Testis (tissue), 3 donors: ENCODE data around the gene ACACA. TPM values are rescaled to one million over a fixed set of nuclear protein-coding genes. Genes with fewer than 3 reads are reported as not detected.

ENCODE experiments used
- DNase-seq: peaks from one replicate; pipeline ENCODE4 v3.0.0-alpha.2; 2019
- H3K27ac ChIP-seq, 2 donors: fragments of 200-600 bp; sonication (generic); one replicate each; pipeline ENCODE4 v1.5.1; 2019
- H3K27me3 ChIP-seq: fragments of 200-600 bp; sonication (generic); one replicate; pipeline ENCODE4 v1.5.1; 2019
- H3K36me3 ChIP-seq: fragments of 200-600 bp; sonication (generic); one replicate; pipeline ENCODE4 v1.5.1; 2017; ENCODE audit warnings: low read depth; ENCODE audit errors: missing control alignments
- H3K4me1 ChIP-seq: fragments of 200-600 bp; sonication (generic); one replicate; pipeline ENCODE4 v1.5.1; 2019
- H3K4me3 ChIP-seq, 2 donors: fragments of 200-600 bp; sonication (generic); one replicate each; pipeline ENCODE4 v1.5.1; 2017 to 2019
- H3K9me3 ChIP-seq: fragments of 200-600 bp; sonication (generic); one replicate; pipeline ENCODE4 v1.5.1; 2017
- CTCF ChIP-seq, 3 experiments: fragments of 450-650 bp in 2 of 3; fragments of 200-600 bp in 1 of 3; sonication (generic) in 1 of 3; IDR thresholded peaks; one replicate each; pipeline ENCODE4 v1.5.1; 2016 to 2019; ENCODE audit warnings: antibody characterized with exemption in 3 of 3, mild to moderate bottlenecking in 2 of 3, moderate library complexity in 1 of 3
- POLR2A ChIP-seq: fragments of 450-650 bp; IDR thresholded peaks from one replicate; pipeline ENCODE4 v1.6.1; 2017; ENCODE audit warnings: antibody characterized with exemption, mild to moderate bottlenecking, moderate library complexity
- WGBS, 2 donors: methylation state at CpG; one replicate each; pipeline ENCODE4 v1.1.5; 2018; 5-methylcytosine and 5-hydroxymethylcytosine counted together
- intact Hi-C: fragments of 100-400 bp; cut with DNase I; formaldehyde crosslinking; loops from one replicate; pipeline ENCODE4 v1.15.1; 2023; ENCODE audit warnings: low total_unique reads
- polyA plus RNA-seq: library from polyadenylated mRNA; stranded (reverse); fragments of 350-450 nt; fragmentation: Illumina TruSeq; extraction: RNeasy Lipid Tissue Mini Kit (QIAGEN cat#74804); gene quantifications from one replicate; pipeline ENCODE4 v1.2.3, GENCODE V29; 2014; ENCODE audit warnings: low read depth, low replicate concordance; ENCODE audit not compliant: insufficient read depth
- total RNA-seq, 2 donors: library from RNA; depleted of rRNA; stranded (reverse); fragments of >200 nt; gene quantifications; one replicate each; pipeline ENCODE4 v1.2.3, GENCODE V29; 2016

Gene ACACA
- total and polyA plus RNA-seq, 3 donors from 2014 or later = 43.4 to 65.0 (median 56.0) TPM

GRCh38 chr17:37261286-37261685, 145.3 kb downstream of the ACACA start:
- Histone ChIP-seq H3K36me3 (no peaks in the 10 kb centered on the region), H3K27me3 (no peaks in the 10 kb centered on the region), H3K27ac (no peak overlapping the region), H3K4me3 (no peak overlapping the region), H3K9me3 (no peaks in the 10 kb centered on the region), H3K4me1 (no peaks in the 10 kb centered on the region)
- TF ChIP-seq POLR2A (no peak), CTCF (IDR thresholded peaks at IDR 0.05) (no peak)
- no peak for DNase-seq
- 96 to 100% methylated on average over 1 of the region's 1 CpG for WGBS, 2 donors
- intact Hi-C loops = no loop called here

DNA sequence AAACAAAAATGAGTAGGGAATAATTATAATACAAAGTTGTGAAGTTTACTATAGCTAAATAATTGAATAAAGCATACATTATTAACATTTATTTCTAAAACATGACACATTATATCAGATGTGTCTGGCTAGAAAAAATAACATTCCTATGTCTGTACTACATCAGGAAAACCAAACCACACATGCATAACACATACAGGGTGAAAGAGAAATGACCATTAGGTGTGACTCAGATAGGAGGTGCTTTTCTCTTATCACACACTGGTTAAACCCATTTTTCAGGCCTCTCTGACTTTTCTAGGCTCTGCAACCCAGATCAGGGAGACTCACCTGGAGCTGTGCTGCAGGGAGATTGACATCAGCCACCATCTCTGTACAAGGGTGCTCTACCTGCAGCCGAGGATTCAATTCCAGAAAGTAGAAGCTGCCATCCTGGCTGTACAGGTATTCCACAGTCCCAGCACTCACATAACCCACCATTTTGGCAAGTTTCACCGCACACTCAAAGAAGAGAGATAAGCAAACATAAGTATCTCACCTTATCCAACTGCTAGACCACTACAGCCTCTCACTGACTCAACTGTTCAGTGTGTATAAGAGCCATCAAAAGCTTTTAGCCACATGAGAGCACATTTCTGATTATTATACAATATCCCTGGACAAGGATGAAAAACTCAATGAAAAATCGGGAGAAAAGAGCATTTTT, 147.5 kb downstream of the ACACA start:
- WGBS, 2 donors = 91 to 96% methylated on average over 3 of the region's 3 CpGs
- no peaks in the 10 kb centered on the region for H3K4me1 ChIP-seq
- H3K36me3 ChIP-seq = no peaks in the 10 kb centered on the region
- DNase-seq = no peak
- TF ChIP-seq CTCF (IDR thresholded peaks at IDR 0.05) = no peak
- TF ChIP-seq POLR2A = no peak
- intact Hi-C loops = no loop called here
- H3K27ac ChIP-seq = no peak overlapping the region
- no peaks in the 10 kb centered on the region for H3K27me3 ChIP-seq
- no peaks in the 10 kb centered on the region for H3K9me3 ChIP-seq
- H3K4me3 ChIP-seq = no peak overlapping the region

- Histone ChIP-seq H3K27ac (no peak overlapping the region), H3K4me3 (no peak overlapping the region), H3K9me3 (no peaks in the 10 kb centered on the region), H3K4me1 (no peaks in the 10 kb centered on the region), H3K27me3 (no peaks in the 10 kb centered on the region), H3K36me3 (no peaks in the 10 kb centered on the region)
- no peak for TF ChIP-seq CTCF (IDR thresholded peaks at IDR 0.05)
- TF ChIP-seq POLR2A = no peak
- 93 to 95% methylated on average over 1 of the region's 1 CpG for WGBS, 2 donors
- DNase-seq = no peak
- intact Hi-C loops = no loop called here
These were observed 150.0 kb downstream of the ACACA start for GRCh38 chr17:37256627-37257026.

GRCh38 chr17:37255432-37255831, 151.2 kb downstream of the ACACA start:
- Histone ChIP-seq H3K4me1 (no peaks in the 10 kb centered on the region), H3K4me3 (no peak overlapping the region), H3K27me3 (no peaks in the 10 kb centered on the region), H3K27ac (no peak overlapping the region), H3K36me3 (no peaks in the 10 kb centered on the region), H3K9me3 (no peaks in the 10 kb centered on the region)
- 63 to 71% methylated on average over 5 of the region's 5 CpGs for WGBS, 2 donors
- intact Hi-C loops = no loop called here
- DNase-seq = no peak
- TF ChIP-seq POLR2A = no peak
- TF ChIP-seq CTCF (IDR thresholded peaks at IDR 0.05) = no peak

GRCh38 chr17:37247825-37248224, 158.8 kb downstream of the ACACA start:
- TF ChIP-seq POLR2A = no peak
- TF ChIP-seq CTCF (IDR thresholded peaks at IDR 0.05) = no peak
- H3K4me1 ChIP-seq = no peaks in the 10 kb centered on the region
- no peaks in the 10 kb centered on the region for H3K9me3 ChIP-seq
- H3K4me3 ChIP-seq = no peak overlapping the region
- WGBS, 2 donors = 93 to 95% methylated on average over 4 of the region's 4 CpGs
- H3K27ac ChIP-seq = no peak overlapping the region
- H3K27me3 ChIP-seq = no peaks in the 10 kb centered on the region
- no peaks in the 10 kb centered on the region for H3K36me3 ChIP-seq
- no peak for DNase-seq
- intact Hi-C loops = no loop called here
